Measurements from ENCODE around the gene NR4A1.
A peak's percentile ranks its signal among the peaks of the same experiment; 100 is the strongest.

Gene NR4A1

GRCh38 chr12:52050758-52051541 is at the start of gene NR4A1:
Gene NR4A1 (plus strand): TSS chr12:52051442. CDS start chr12:52054329, 2,887 bp downstream.
- in situ Hi-C loops (cut with MboI; ENCODE audit: low sequenced_read_pairs, unreplicated experiment), result no loop called here
- TF ChIP-seq CTCF (IDR thresholded peaks at IDR 0.05; ENCODE audit: borderline replicate concordance, control extremely low read depth, extremely low read depth, insufficient read depth, missing control alignments), result no peak
- peak; percentile 99 for DNase-seq (ENCODE audit: low spot score)

GRCh38 chr12:52003016-52003550 is 48.2 kb upstream of the NR4A1 start:
- in situ Hi-C loops (cut with MboI; ENCODE audit: low sequenced_read_pairs, unreplicated experiment), result no loop called here

GRCh38 chr12:52003591-52003990 is 47.7 kb upstream of the NR4A1 start:
- DNase-seq (ENCODE audit: low spot score), result no peak
- in situ Hi-C loops (cut with MboI; ENCODE audit: low sequenced_read_pairs, unreplicated experiment), result no loop called here
- no peak for TF ChIP-seq CTCF (IDR thresholded peaks at IDR 0.05; ENCODE audit: borderline replicate concordance, control extremely low read depth, extremely low read depth, insufficient read depth, missing control alignments)

More at GRCh38 chr12:52003016-52003550, 48.2 kb upstream of the NR4A1 start:
- no peak for DNase-seq (ENCODE audit: low spot score)
- TF ChIP-seq CTCF (IDR thresholded peaks at IDR 0.05; ENCODE audit: borderline replicate concordance, control extremely low read depth, extremely low read depth, insufficient read depth, missing control alignments), result no peak

- DNase-seq (ENCODE audit: low spot score), result no peak
- TF ChIP-seq CTCF (IDR thresholded peaks at IDR 0.05; ENCODE audit: borderline replicate concordance, control extremely low read depth, extremely low read depth, insufficient read depth, missing control alignments), result peak; percentile 40
- in situ Hi-C loops (cut with MboI; ENCODE audit: low sequenced_read_pairs, unreplicated experiment), result no loop called here
Measured at GRCh38 chr12:52004042-52004648, 47.1 kb upstream of the NR4A1 start.

- TF ChIP-seq CTCF (IDR thresholded peaks at IDR 0.05; ENCODE audit: borderline replicate concordance, control extremely low read depth, extremely low read depth, insufficient read depth, missing control alignments), result no peak
- in situ Hi-C loops (cut with MboI; ENCODE audit: low sequenced_read_pairs, unreplicated experiment), result no loop called here
- DNase-seq (ENCODE audit: low spot score), result no peak
Measured at GRCh38 chr12:52005218-52005902, 45.9 kb upstream of the NR4A1 start.

- TF ChIP-seq CTCF (IDR thresholded peaks at IDR 0.05; ENCODE audit: borderline replicate concordance, control extremely low read depth, extremely low read depth, insufficient read depth, missing control alignments), result no peak
- in situ Hi-C loops (cut with MboI; ENCODE audit: low sequenced_read_pairs, unreplicated experiment), result no loop called here
- DNase-seq (ENCODE audit: low spot score), result peak; percentile 83
Measured at GRCh38 chr12:52005903-52006703, 45.1 kb upstream of the NR4A1 start.

Data from GM13976 (cell line).